Naive thymus-derived CD8-positive, alpha-beta T cell (primary cell): ENCODE results near the gene SPATA19. TPM values are rescaled to one million over a fixed set of nuclear protein-coding genes. Genes with fewer than 3 reads are reported as not detected.

Experiments
- polyA plus RNA-seq, 3 donors: library from polyadenylated mRNA; unstranded; fragments of 300-500 nt; fragmentation: Illumina TruSeq; gene quantifications; one replicate each; pipeline ENCODE4 v1.2.3, GENCODE V29; 2021
- total RNA-seq, 8 experiments: library from RNA in 2 of 8; stranded (reverse) in 2 of 8; gene quantifications; one replicate each; pipeline ENCODE4 v1.2.3 and lab custom pipeline; 2021 to 2026

Gene SPATA19
- total and polyA plus RNA-seq, 5 experiments from 2014 or later = not detected

Other genes starting within 250 kb of the SPATA19 start
- gene IGSF9B, start 111.5 kb upstream of the SPATA19 start, total RNA-seq = 10 to 100 TPM; 16.1 TPM
- 1 to 10 TPM in 1 of 3 donors, under 1 TPM in 2; 0.35 to 2.2 (median 0.81) TPM for gene IGSF9B, start 111.5 kb upstream of the SPATA19 start, polyA plus RNA-seq
- 1 to 10 TPM; 8.5 to 9.1 TPM for gene JAM3, start 223.6 kb upstream of the SPATA19 start, total RNA-seq
- gene JAM3, start 223.6 kb upstream of the SPATA19 start, polyA plus RNA-seq = 1 to 10 TPM; 4.2 to 6.5 (median 4.8) TPM